ENCODE results near the gene SEC24C. TPM values are rescaled to one million over a fixed set of nuclear protein-coding genes. Genes with fewer than 3 reads are reported as not detected.
A peak's percentile ranks its signal among the peaks of the same experiment; 100 is the strongest.

The SEC24C gene
- total and polyA plus RNA-seq, 2 of the 13 experiments (the other 11 are each of a cell fraction or from before 2014, with no cell fraction given), result 63.1 to 66.4 TPM

- TF ChIP-seq, protein P1, sequence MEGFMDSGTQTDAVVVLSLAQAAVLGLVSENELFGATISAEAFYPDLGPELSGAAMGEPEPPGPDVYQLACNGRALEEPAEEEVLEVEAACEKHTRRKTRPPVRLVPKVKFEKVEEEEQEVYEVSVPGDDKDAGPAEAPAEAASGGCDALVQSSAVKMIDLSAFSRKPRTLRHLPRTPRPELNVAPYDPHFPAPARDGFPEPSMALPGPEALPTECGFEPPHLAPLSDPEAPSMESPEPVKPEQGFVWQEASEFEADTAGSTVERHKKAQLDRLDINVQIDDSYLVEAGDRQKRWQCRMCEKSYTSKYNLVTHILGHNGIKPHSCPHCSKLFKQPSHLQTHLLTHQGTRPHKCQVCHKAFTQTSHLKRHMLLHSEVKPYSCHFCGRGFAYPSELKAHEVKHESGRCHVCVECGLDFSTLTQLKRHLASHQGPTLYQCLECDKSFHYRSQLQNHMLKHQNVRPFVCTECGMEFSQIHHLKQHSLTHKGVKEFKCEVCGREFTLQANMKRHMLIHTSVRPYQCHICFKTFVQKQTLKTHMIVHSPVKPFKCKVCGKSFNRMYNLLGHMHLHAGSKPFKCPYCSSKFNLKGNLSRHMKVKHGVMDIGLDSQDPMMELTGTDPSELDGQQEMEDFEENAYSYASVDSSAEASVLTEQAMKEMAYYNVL (CRISPR knock-in tag; IDR thresholded peaks at IDR 0.05; ENCODE audit: borderline replicate concordance), result no peak
- TF ChIP-seq ZMAT3 (CRISPR knock-in tag; conservative IDR thresholded peaks at IDR 0.05) (0 out of 2 replicates have a peak, but pooled peaks have one; percentile 37), ZC3H13 (CRISPR knock-in tag; IDR thresholded peaks at IDR 0.05) (peak; percentile 69; the same call in 1 of the 2 replicates), POGZ (CRISPR knock-in tag; IDR thresholded peaks at IDR 0.05) (peak; percentile 54), ZSCAN25 (CRISPR knock-in tag; IDR thresholded peaks at IDR 0.05) (peak; percentile 75), KDM2A (CRISPR knock-in tag; IDR thresholded peaks at IDR 0.05; ENCODE audit: borderline replicate concordance, low read depth) (peak; percentile 89; the same call in 1 of the 2 replicates), BRD4 (CRISPR knock-in tag; IDR thresholded peaks at IDR 0.05) (peak; percentile 53; the same call in 1 of the 2 replicates), ADNP (CRISPR knock-in tag; IDR thresholded peaks at IDR 0.05) (no peak), SMAD3 (CRISPR knock-in tag; IDR thresholded peaks at IDR 0.05) (peak; percentile 80), ARHGAP35 (CRISPR knock-in tag; IDR thresholded peaks at IDR 0.05; ENCODE audit: borderline replicate concordance) (no peak), ZNF124 (CRISPR knock-in tag; IDR thresholded peaks at IDR 0.05) (peak; percentile 47; the same call in 1 of the 2 replicates), SIX4 (CRISPR knock-in tag; IDR thresholded peaks at IDR 0.05) (peak; percentile 60; the same call in 1 of the 2 replicates)
- TF ChIP-seq, protein P2, sequence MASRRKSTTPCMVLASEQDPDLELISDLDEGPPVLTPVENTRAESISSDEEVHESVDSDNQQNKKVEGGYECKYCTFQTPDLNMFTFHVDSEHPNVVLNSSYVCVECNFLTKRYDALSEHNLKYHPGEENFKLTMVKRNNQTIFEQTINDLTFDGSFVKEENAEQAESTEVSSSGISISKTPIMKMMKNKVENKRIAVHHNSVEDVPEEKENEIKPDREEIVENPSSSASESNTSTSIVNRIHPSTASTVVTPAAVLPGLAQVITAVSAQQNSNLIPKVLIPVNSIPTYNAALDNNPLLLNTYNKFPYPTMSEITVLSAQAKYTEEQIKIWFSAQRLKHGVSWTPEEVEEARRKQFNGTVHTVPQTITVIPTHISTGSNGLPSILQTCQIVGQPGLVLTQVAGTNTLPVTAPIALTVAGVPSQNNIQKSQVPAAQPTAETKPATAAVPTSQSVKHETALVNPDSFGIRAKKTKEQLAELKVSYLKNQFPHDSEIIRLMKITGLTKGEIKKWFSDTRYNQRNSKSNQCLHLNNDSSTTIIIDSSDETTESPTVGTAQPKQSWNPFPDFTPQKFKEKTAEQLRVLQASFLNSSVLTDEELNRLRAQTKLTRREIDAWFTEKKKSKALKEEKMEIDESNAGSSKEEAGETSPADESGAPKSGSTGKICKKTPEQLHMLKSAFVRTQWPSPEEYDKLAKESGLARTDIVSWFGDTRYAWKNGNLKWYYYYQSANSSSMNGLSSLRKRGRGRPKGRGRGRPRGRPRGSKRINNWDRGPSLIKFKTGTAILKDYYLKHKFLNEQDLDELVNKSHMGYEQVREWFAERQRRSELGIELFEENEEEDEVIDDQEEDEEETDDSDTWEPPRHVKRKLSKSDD (CRISPR knock-in tag; IDR thresholded peaks at IDR 0.05; ENCODE audit: low read depth), result 0 out of 2 replicates have a peak, but pooled peaks have one; percentile 45
- TF ChIP-seq, protein P3, sequence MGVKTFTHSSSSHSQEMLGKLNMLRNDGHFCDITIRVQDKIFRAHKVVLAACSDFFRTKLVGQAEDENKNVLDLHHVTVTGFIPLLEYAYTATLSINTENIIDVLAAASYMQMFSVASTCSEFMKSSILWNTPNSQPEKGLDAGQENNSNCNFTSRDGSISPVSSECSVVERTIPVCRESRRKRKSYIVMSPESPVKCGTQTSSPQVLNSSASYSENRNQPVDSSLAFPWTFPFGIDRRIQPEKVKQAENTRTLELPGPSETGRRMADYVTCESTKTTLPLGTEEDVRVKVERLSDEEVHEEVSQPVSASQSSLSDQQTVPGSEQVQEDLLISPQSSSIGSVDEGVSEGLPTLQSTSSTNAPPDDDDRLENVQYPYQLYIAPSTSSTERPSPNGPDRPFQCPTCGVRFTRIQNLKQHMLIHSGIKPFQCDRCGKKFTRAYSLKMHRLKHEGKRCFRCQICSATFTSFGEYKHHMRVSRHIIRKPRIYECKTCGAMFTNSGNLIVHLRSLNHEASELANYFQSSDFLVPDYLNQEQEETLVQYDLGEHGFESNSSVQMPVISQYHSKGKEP (CRISPR knock-in tag; IDR thresholded peaks at IDR 0.05), result peak; percentile 50; the same call in 1 of the 2 replicates
- TF ChIP-seq, protein P4, sequence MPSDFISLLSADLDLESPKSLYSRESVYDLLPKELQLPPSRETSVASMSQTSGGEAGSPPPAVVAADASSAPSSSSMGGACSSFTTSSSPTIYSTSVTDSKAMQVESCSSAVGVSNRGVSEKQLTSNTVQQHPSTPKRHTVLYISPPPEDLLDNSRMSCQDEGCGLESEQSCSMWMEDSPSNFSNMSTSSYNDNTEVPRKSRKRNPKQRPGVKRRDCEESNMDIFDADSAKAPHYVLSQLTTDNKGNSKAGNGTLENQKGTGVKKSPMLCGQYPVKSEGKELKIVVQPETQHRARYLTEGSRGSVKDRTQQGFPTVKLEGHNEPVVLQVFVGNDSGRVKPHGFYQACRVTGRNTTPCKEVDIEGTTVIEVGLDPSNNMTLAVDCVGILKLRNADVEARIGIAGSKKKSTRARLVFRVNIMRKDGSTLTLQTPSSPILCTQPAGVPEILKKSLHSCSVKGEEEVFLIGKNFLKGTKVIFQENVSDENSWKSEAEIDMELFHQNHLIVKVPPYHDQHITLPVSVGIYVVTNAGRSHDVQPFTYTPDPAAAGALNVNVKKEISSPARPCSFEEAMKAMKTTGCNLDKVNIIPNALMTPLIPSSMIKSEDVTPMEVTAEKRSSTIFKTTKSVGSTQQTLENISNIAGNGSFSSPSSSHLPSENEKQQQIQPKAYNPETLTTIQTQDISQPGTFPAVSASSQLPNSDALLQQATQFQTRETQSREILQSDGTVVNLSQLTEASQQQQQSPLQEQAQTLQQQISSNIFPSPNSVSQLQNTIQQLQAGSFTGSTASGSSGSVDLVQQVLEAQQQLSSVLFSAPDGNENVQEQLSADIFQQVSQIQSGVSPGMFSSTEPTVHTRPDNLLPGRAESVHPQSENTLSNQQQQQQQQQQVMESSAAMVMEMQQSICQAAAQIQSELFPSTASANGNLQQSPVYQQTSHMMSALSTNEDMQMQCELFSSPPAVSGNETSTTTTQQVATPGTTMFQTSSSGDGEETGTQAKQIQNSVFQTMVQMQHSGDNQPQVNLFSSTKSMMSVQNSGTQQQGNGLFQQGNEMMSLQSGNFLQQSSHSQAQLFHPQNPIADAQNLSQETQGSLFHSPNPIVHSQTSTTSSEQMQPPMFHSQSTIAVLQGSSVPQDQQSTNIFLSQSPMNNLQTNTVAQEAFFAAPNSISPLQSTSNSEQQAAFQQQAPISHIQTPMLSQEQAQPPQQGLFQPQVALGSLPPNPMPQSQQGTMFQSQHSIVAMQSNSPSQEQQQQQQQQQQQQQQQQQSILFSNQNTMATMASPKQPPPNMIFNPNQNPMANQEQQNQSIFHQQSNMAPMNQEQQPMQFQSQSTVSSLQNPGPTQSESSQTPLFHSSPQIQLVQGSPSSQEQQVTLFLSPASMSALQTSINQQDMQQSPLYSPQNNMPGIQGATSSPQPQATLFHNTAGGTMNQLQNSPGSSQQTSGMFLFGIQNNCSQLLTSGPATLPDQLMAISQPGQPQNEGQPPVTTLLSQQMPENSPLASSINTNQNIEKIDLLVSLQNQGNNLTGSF (CRISPR knock-in tag; IDR thresholded peaks at IDR 0.05), result peak; percentile 45; the same call in 1 of the 2 replicates
These were observed 37.9 kb downstream of the SEC24C start, which contains the start of gene CHCHD1 (continued) for GRCh38 chr10:73781879-73782748.

All from HepG2 (cell line).